ENCODE data around the gene KLHL40. TPM values are rescaled to one million over a fixed set of nuclear protein-coding genes. Genes with fewer than 3 reads are reported as not detected.

Gene KLHL40
- total RNA-seq, 1 experiment from 2014 or later = not detected

GRCh38 chr3:42652251-42652610 is 33.1 kb upstream of the KLHL40 start:
- POLR2A ChIA-PET = interaction anchor here (0.6 kb wide), 1 partner anchor 70 kb away, joined by 3 read pairs; no protein-coding TSS in a partner anchor
- TF ChIP-seq TCF7L2 (IDR thresholded peaks at IDR 0.05; ENCODE audit: low read depth, low read length) (no peak), CTCF (IDR thresholded peaks at IDR 0.05) (no peak), POLR2AphosphoS5 (IDR thresholded peaks at IDR 0.05; ENCODE audit: low read depth, low read length) (no peak), SIN3A (IDR thresholded peaks at IDR 0.05; ENCODE audit: borderline replicate concordance, insufficient read depth, low read depth, low read length) (no peak)
- TF ChIP-seq, protein P1, sequence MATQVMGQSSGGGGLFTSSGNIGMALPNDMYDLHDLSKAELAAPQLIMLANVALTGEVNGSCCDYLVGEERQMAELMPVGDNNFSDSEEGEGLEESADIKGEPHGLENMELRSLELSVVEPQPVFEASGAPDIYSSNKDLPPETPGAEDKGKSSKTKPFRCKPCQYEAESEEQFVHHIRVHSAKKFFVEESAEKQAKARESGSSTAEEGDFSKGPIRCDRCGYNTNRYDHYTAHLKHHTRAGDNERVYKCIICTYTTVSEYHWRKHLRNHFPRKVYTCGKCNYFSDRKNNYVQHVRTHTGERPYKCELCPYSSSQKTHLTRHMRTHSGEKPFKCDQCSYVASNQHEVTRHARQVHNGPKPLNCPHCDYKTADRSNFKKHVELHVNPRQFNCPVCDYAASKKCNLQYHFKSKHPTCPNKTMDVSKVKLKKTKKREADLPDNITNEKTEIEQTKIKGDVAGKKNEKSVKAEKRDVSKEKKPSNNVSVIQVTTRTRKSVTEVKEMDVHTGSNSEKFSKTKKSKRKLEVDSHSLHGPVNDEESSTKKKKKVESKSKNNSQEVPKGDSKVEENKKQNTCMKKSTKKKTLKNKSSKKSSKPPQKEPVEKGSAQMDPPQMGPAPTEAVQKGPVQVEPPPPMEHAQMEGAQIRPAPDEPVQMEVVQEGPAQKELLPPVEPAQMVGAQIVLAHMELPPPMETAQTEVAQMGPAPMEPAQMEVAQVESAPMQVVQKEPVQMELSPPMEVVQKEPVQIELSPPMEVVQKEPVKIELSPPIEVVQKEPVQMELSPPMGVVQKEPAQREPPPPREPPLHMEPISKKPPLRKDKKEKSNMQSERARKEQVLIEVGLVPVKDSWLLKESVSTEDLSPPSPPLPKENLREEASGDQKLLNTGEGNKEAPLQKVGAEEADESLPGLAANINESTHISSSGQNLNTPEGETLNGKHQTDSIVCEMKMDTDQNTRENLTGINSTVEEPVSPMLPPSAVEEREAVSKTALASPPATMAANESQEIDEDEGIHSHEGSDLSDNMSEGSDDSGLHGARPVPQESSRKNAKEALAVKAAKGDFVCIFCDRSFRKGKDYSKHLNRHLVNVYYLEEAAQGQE (IDR thresholded peaks at IDR 0.05; ENCODE audit: insufficient read depth in 1 of 2, low read depth in 2 of 2, low read length in 1 of 2) = no peak
- intact Hi-C loops (cut with micrococcal nuclease; ENCODE audit: unreplicated experiment) = loop anchor here (5.0 kb wide), 1 partner anchor 90 kb away; no protein-coding TSS in a partner anchor
- peak; percentile 3; the same call in 1 of the 2 replicates for ATAC-seq
- BruUV-seq (replicated peaks) = no TSS peak
- in situ Hi-C loops (cut with HindIII; ENCODE audit: low pct_unique_long_range_greater_than_20kb, low sequenced_read_pairs) = no loop called here
- Histone ChIP-seq H3K4me3 (ENCODE audit: low read depth in 2 of 2, low read length in 2 of 2) (no peak overlapping the region), H3K27ac (ENCODE audit: low read length) (no peak overlapping the region), H3K36me3 (ENCODE audit: control insufficient read depth, insufficient read depth, low read length) (no peaks in the 10 kb centered on the region; the same call in 1 of the 2 replicates), H3K27me3 (ENCODE audit: control insufficient read depth, insufficient read depth, low read length) (no peaks in the 10 kb centered on the region), H3K4me1 (ENCODE audit: control insufficient read depth, insufficient read depth, low read length) (peaks cover 16% of the 10 kb centered on the region), H3K9me3 (ENCODE audit: control insufficient read depth, insufficient read depth, low read depth, low read length) (no peaks in the 10 kb centered on the region)
- no peak for DNase-seq (ENCODE audit: low read depth, low spot score)
- CTCF ChIA-PET = no interaction called here

- peak overlapping the region; percentile 43 to 49; a peak in 3 of 4 replicates for H3K4me3 ChIP-seq (ENCODE audit: low read depth in 2 of 2, low read length in 2 of 2)
- TF ChIP-seq CTCF (IDR thresholded peaks at IDR 0.05) = no peak
- TF ChIP-seq, protein P1 (IDR thresholded peaks at IDR 0.05; ENCODE audit: insufficient read depth in 1 of 2, low read depth in 2 of 2, low read length in 1 of 2) = no peak
- TF ChIP-seq SIN3A (IDR thresholded peaks at IDR 0.05; ENCODE audit: borderline replicate concordance, insufficient read depth, low read depth, low read length) = no peak
- no peak for TF ChIP-seq TCF7L2 (IDR thresholded peaks at IDR 0.05; ENCODE audit: low read depth, low read length)
- TF ChIP-seq POLR2AphosphoS5 (IDR thresholded peaks at IDR 0.05; ENCODE audit: low read depth, low read length) = no peak
- in situ Hi-C loops (cut with HindIII; ENCODE audit: low pct_unique_long_range_greater_than_20kb, low sequenced_read_pairs) (no loop called here), intact Hi-C loops (cut with micrococcal nuclease; ENCODE audit: unreplicated experiment) (loop anchor here (5.0 kb wide), 1 partner anchor 90 kb away; no protein-coding TSS in a partner anchor)
- ChIA-PET POLR2A (no interaction called here), CTCF (no interaction called here)
- no peak for DNase-seq (ENCODE audit: low read depth, low spot score)
- no peaks in the 10 kb centered on the region for H3K27me3 ChIP-seq (ENCODE audit: control insufficient read depth, insufficient read depth, low read length)
- peak; percentile 68 for ATAC-seq
- BruUV-seq (replicated peaks) = no TSS peak
- no peaks in the 10 kb centered on the region for H3K9me3 ChIP-seq (ENCODE audit: control insufficient read depth, insufficient read depth, low read depth, low read length)
- H3K4me1 ChIP-seq (ENCODE audit: control insufficient read depth, insufficient read depth, low read length) = peaks cover 16% of the 10 kb centered on the region
- no peaks in the 10 kb centered on the region; the same call in 1 of the 2 replicates for H3K36me3 ChIP-seq (ENCODE audit: control insufficient read depth, insufficient read depth, low read length)
- H3K27ac ChIP-seq (ENCODE audit: low read length) = no peak overlapping the region
These were observed 32.6 kb upstream of the KLHL40 start for GRCh38 chr3:42652611-42653302.

All from Panc1 (cell line).